Ascending aorta (tissue), 2 donors: Measurements from ENCODE around the gene CCDC188. TPM values are rescaled to one million over a fixed set of nuclear protein-coding genes. Genes with fewer than 3 reads are reported as not detected.

Experiments used
- DNase-seq, 2 donors: peaks; one replicate each; pipeline ENCODE4 v3.0.0-alpha.2; 2019; ENCODE audit warnings: low spot score in 2 of 2
- H3K27ac ChIP-seq, 2 donors: fragments of 200-600 bp; sonication (generic); one replicate each; pipeline ENCODE4 v1.5.1; 2016 to 2017; ENCODE audit warnings: mild to moderate bottlenecking in 1 of 2
- H3K27me3 ChIP-seq: fragments of 200-600 bp; sonication (generic); one replicate; pipeline ENCODE4 v1.5.1; 2017
- H3K36me3 ChIP-seq, 2 donors: fragments of 200-600 bp; sonication (generic); one replicate each; pipeline ENCODE4 v1.5.1; 2016
- H3K4me1 ChIP-seq, 2 donors: fragments of 200-600 bp; sonication (generic); one replicate each; pipeline ENCODE4 v1.5.1; 2016 to 2017; ENCODE audit warnings: mild to moderate bottlenecking in 1 of 2
- H3K4me3 ChIP-seq, 2 donors: fragments of 200-600 bp; sonication (generic); one replicate each; pipeline ENCODE4 v1.5.1; 2016 to 2017; ENCODE audit warnings: mild to moderate bottlenecking in 1 of 2
- H3K9me3 ChIP-seq, 2 donors: fragments of 200-600 bp; sonication (generic); one replicate each; pipeline ENCODE4 v1.5.1; 2016
- intact Hi-C: fragments of 100-400 bp; cut with DNase I; formaldehyde crosslinking; loops from one replicate; pipeline ENCODE4 v1.15.1; 2023
- total RNA-seq: library from RNA; depleted of rRNA; stranded (reverse); fragments of >200 nt; gene quantifications from one replicate; pipeline ENCODE4 v1.1.0, GENCODE V29; 2016
- TF ChIP-seq, protein P1 (sequence below), 3 experiments: fragments of 200-600 bp in 2 of 3; fragments of 450-650 bp in 1 of 3; sonication (generic) in 2 of 3; IDR thresholded peaks; one replicate each; pipeline ENCODE4 v1.5.1; 2016 to 2019; ENCODE audit warnings: antibody characterized with exemption in 3 of 3, mild to moderate bottlenecking in 1 of 3, moderate library complexity in 1 of 3

The CCDC188 gene
- total RNA-seq, 1 donor from 2014 or later = not detected

DNA sequence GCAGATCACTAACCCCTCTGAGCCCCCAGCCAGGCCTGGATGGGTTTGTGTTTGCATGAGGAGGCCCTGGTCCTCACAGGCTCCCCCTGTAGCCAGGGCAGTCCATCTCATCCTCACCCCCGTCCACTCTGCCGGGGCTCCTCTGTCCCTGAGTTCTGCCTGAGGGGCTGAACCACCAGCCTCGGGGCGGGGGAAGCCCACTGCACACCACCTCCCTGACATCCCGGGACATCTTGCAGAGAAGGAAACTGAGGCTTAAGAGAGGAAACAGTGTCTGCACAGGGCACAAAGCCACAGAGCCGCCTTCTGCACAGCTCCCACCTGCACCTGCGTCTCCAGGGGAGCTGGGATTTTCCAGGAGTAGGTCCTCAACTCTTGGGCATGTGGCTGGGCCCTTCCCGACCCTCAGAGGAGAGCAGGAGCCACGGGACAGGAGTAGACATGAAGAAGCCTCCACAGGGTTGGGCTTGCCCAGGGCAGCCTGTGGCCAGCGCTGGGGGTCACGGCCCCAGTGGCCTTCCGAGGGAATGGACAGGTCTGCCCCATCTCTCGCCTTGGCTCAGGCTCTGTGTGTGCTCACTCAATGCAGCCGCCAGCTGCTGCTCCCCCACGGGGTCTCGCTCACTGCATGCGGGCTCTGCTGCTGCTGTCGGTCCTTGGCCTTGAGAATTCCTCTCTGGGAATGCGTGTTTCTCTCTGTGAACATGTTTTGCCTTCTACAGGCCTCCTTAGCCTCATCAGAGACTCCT, 45.4 kb upstream of the CCDC188 start:
- no peaks in the 10 kb centered on the region for H3K27me3 ChIP-seq
- H3K9me3 ChIP-seq = no peaks in the 10 kb centered on the region
- DNase-seq = no peak
- no peaks in the 10 kb centered on the region for H3K36me3 ChIP-seq
- H3K27ac ChIP-seq = no peak overlapping the region
- no peaks in the 10 kb centered on the region for H3K4me1 ChIP-seq
- intact Hi-C loops = no loop called here
- no peak overlapping the region for H3K4me3 ChIP-seq
- TF ChIP-seq, protein P1, sequence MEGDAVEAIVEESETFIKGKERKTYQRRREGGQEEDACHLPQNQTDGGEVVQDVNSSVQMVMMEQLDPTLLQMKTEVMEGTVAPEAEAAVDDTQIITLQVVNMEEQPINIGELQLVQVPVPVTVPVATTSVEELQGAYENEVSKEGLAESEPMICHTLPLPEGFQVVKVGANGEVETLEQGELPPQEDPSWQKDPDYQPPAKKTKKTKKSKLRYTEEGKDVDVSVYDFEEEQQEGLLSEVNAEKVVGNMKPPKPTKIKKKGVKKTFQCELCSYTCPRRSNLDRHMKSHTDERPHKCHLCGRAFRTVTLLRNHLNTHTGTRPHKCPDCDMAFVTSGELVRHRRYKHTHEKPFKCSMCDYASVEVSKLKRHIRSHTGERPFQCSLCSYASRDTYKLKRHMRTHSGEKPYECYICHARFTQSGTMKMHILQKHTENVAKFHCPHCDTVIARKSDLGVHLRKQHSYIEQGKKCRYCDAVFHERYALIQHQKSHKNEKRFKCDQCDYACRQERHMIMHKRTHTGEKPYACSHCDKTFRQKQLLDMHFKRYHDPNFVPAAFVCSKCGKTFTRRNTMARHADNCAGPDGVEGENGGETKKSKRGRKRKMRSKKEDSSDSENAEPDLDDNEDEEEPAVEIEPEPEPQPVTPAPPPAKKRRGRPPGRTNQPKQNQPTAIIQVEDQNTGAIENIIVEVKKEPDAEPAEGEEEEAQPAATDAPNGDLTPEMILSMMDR (IDR thresholded peaks at IDR 0.05) = no peak

DNA sequence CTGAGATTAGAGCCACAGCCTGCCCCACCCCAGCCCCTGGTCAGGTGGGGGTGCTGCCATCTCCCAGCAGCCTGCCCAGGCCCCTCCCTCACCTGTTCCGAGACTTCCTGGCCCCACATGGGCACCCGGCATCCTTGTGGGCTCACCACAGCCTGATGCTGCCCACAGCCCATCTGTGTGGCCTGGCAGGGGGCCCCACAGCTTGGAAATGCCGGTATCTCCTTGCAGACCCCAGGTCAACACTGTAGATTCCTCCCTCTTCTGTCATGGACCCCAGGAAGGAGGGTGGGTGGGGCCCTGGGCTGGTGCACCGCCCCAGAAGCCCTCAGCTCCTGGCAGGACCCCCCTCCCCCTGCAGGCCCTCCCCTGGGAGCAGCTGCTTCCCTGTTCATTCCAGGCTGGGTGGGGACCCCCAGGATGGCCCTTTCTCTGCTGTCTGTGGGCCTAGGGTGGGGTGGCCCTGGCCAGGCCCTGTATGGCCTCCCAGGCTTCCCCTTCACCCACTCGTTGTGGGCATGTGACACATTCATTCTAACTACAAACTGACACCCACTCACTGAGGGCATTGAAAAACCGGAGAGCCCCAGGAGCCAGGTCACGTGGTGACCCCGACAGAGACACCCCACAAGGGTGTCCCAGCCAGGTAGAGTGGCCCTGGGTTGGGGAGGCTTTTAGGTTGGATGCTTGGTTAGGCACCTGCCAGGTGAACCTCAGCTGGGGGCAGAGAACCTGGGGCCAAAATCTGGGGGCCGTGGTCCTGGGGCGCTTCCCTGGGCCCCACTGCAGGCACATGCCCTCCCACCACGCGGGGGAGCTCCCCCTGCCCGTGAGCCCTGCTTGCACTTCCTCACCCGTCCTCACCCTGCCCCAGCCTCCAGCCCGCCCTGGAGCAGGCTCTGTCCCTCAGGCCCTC, 44.1 kb upstream of the CCDC188 start:
- Histone ChIP-seq H3K27me3 (no peaks in the 10 kb centered on the region), H3K4me3 (no peak overlapping the region), H3K27ac (no peak overlapping the region), H3K9me3 (no peaks in the 10 kb centered on the region), H3K4me1 (no peaks in the 10 kb centered on the region), H3K36me3 (no peaks in the 10 kb centered on the region)
- DNase-seq = no peak
- TF ChIP-seq, protein P1 (IDR thresholded peaks at IDR 0.05) = no peak
- intact Hi-C loops = no loop called here

DNA sequence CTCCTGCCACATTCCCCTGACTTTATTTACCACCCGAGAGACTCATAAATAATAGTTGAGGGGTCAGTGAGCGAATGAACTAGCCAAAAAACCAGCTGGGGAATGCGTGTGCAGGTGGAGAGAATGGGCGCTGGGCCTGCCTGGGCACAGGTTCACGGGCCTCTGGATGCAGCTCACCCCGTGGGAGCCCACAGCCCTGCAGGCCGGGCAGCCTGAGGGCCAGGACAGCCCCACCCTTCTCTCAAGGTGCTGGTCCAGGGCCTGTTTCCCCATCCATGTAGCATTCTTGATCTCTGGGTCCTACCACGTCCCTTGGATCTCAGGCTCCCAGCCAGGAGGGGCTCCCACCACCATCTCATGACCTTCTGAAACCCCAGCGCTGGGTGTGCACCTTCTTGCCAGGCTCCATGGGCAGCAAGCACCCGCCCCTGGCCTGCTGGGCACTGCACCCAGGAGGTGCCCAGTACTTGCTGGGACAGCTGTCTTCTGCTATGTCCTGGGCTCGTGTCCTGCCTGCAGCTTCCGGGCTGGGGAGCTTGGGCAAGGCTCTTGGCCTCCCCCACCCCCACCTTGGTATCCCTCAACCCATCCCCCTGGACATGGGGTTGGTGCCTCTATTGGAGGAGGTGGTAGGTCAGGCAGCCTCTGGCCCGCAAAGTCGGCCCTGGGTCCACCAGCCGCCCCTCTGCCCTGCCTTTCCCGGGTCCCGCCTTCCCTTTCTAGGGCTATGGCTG, 43.1 kb upstream of the CCDC188 start:
- no peak for DNase-seq
- H3K27me3 ChIP-seq = no peaks in the 10 kb centered on the region
- intact Hi-C loops = no loop called here
- no peaks in the 10 kb centered on the region for H3K4me1 ChIP-seq
- H3K27ac ChIP-seq = no peak overlapping the region
- no peaks in the 10 kb centered on the region for H3K9me3 ChIP-seq
- no peak overlapping the region for H3K4me3 ChIP-seq
- no peaks in the 10 kb centered on the region for H3K36me3 ChIP-seq
- TF ChIP-seq, protein P1 (IDR thresholded peaks at IDR 0.05) = no peak

DNA sequence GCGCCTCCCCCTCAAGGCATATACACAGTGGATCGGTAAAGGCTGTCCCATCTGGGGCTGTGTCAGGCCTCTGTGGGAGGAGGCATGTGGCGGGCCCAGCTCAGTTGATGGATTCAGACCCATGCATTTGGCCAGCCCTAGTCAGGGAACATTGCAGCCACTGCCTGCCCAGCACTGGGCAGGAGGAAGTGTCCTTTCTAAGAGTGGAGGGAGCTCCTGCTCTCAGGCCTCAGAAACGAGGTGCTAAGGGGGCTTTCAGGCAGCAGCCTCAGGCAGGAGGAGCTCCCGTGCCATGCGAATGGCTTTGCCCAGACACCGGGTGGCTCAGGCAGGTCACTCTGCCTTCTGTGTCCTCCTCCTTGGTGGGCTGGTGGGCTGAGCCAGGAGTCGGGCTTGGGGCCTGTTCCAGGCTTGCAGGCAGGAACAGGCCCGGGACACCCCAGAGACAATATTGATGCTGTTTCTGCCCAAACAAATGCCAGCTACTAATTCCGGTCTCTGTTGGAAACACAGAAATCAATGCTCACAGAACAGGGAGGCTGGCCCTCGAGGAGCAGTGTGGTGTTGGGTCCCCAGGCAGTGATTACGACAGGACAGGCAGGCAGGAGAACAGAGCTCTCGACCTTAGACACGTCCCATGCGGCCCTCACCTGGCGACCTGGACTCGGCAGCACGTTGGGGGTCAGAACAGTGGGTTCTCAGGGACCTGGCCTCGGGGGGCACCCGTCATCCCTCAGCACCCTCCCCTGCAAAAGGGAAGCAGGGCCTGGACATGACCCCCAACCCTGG, 42.3 kb upstream of the CCDC188 start:
- no peak for DNase-seq
- H3K27me3 ChIP-seq = no peaks in the 10 kb centered on the region
- H3K9me3 ChIP-seq = no peaks in the 10 kb centered on the region
- intact Hi-C loops = no loop called here
- no peaks in the 10 kb centered on the region for H3K36me3 ChIP-seq
- TF ChIP-seq, protein P1 (IDR thresholded peaks at IDR 0.05) = no peak
- H3K4me1 ChIP-seq = no peaks in the 10 kb centered on the region
- no peak overlapping the region for H3K27ac ChIP-seq
- H3K4me3 ChIP-seq = no peak overlapping the region
